AG10803 (cell line): ENCODE measurements around the gene ACOT7.
A peak's percentile ranks its signal among the peaks of the same experiment; 100 is the strongest.

Experiments used
- DNase-seq: peaks from one replicate; pipeline ENCODE4 v3.0.0; 2010; ENCODE audit warnings: low read depth
- H3K4me3 ChIP-seq: 2 replicates; pipeline ENCODE4 v1.5.1; 2011; ENCODE audit warnings: mild to moderate bottlenecking, low read length, control low read depth
- CTCF ChIP-seq: conservative IDR thresholded peaks from 2 replicates; pipeline ENCODE4 v1.5.1; 2011; ENCODE audit warnings: mild to moderate bottlenecking, low read length, control low read depth, inconsistent platforms

Gene ACOT7

GRCh38 chr1:6350416-6351088, 43.0 kb downstream of the ACOT7 start:
- H3K4me3 ChIP-seq: no peak overlapping the region
- no peak for TF ChIP-seq CTCF
- peak; percentile 25 for DNase-seq

- no peak for DNase-seq
- no peak for TF ChIP-seq CTCF
- no peak overlapping the region for H3K4me3 ChIP-seq
These were observed 44.2 kb downstream of the ACOT7 start for GRCh38 chr1:6349254-6349943.

- no peak overlapping the region for H3K4me3 ChIP-seq
- DNase-seq: peak; percentile 34
- no peak for TF ChIP-seq CTCF
These were observed 44.9 kb downstream of the ACOT7 start for GRCh38 chr1:6348511-6349191.

- TF ChIP-seq CTCF: peak; percentile 63
- no peak overlapping the region for H3K4me3 ChIP-seq
- no peak for DNase-seq
These were observed 45.7 kb downstream of the ACOT7 start for GRCh38 chr1:6347641-6348487.

- DNase-seq: no peak
- no peak for TF ChIP-seq CTCF
These were observed 48.1 kb downstream of the ACOT7 start for GRCh38 chr1:6345460-6345859.

GRCh38 chr1:6345009-6345408, 48.6 kb downstream of the ACOT7 start:
- no peak overlapping the region for H3K4me3 ChIP-seq
- no peak for TF ChIP-seq CTCF
- DNase-seq: no peak

More at GRCh38 chr1:6345460-6345859, 48.1 kb downstream of the ACOT7 start:
- no peak overlapping the region for H3K4me3 ChIP-seq
